GM12891 (cell line): Measurements from ENCODE around the gene TTC9.

Experiments
- DNase-seq: peaks from one replicate; pipeline ENCODE4 v3.0.0; 2011; ENCODE audit warnings: low spot score; ENCODE audit not compliant: insufficient read length
- FAIRE-seq: peaks from 2 replicates; lab custom pipeline; 2011; peaks lifted over from hg19 to GRCh38; lab: Jason Lieb, UNC
- PAX5 ChIP-seq: IDR thresholded peaks from 2 replicates; pipeline ENCODE4 v1.6.1; 2011; ENCODE audit warnings: low read length, moderate library complexity, mild to moderate bottlenecking; ENCODE audit not compliant: insufficient read depth, severe bottlenecking
- POLR2A ChIP-seq: IDR thresholded peaks from 2 replicates; pipeline ENCODE4 v1.6.1; 2011; ENCODE audit warnings: low read depth, low read length, control low read depth
- POLR2AphosphoS5 ChIP-seq: IDR thresholded peaks from 2 replicates; pipeline ENCODE4 v1.6.1; 2011; ENCODE audit warnings: low read depth, low read length, control low read depth
- POU2F2 ChIP-seq: IDR thresholded peaks from 2 replicates; pipeline ENCODE4 v1.6.1; 2011; ENCODE audit warnings: low read depth, mild to moderate bottlenecking, control low read depth, low read length, moderate library complexity
- SPI1 ChIP-seq: IDR thresholded peaks from 2 replicates; pipeline ENCODE4 v1.6.1; 2011; ENCODE audit warnings: low read depth, low read length, control low read depth
- TAF1 ChIP-seq: IDR thresholded peaks from 2 replicates; pipeline ENCODE4 v1.6.1; 2011; ENCODE audit warnings: low read depth, low read length, control low read depth

The TTC9 gene

GRCh38 chr14:70643967-70644366 lies 2.3 kb downstream of the TTC9 start:
- no peak for DNase-seq
- peak; percentile 41 for FAIRE-seq
- TF ChIP-seq POLR2AphosphoS5 = no peak
- TF ChIP-seq PAX5 = no peak
- TF ChIP-seq SPI1 = no peak
- no peak for TF ChIP-seq POLR2A
- TF ChIP-seq TAF1 = no peak
- no peak for TF ChIP-seq POU2F2

- no peak for FAIRE-seq
- DNase-seq = no peak
Observed at GRCh38 chr14:70645892-70646291, 4.2 kb downstream of the TTC9 start.

GRCh38 chr14:70646705-70647104 lies 5.0 kb downstream of the TTC9 start:
- TF ChIP-seq POU2F2 = no peak
- TF ChIP-seq POLR2A = no peak
- TF ChIP-seq TAF1 = no peak
- no peak for TF ChIP-seq POLR2AphosphoS5
- no peak for TF ChIP-seq PAX5
- no peak for TF ChIP-seq SPI1
- DNase-seq (no peak), FAIRE-seq (no peak)

More at GRCh38 chr14:70645892-70646291, 4.2 kb downstream of the TTC9 start:
- TF ChIP-seq PAX5 = no peak
- no peak for TF ChIP-seq POLR2A
- no peak for TF ChIP-seq POLR2AphosphoS5
- no peak for TF ChIP-seq SPI1
- TF ChIP-seq TAF1 = no peak
- no peak for TF ChIP-seq POU2F2

- FAIRE-seq (no peak), DNase-seq (no peak)
- TF ChIP-seq POLR2A = no peak
- TF ChIP-seq POLR2AphosphoS5 = no peak
- TF ChIP-seq PAX5 = no peak
- TF ChIP-seq SPI1 = no peak
- no peak for TF ChIP-seq POU2F2
- no peak for TF ChIP-seq TAF1
Observed at GRCh38 chr14:70648346-70648745, 6.6 kb downstream of the TTC9 start.

- FAIRE-seq = no peak
- DNase-seq = no peak
- TF ChIP-seq SPI1 (no peak), POU2F2 (no peak), TAF1 (no peak), PAX5 (no peak)
Observed at GRCh38 chr14:70649803-70650202, 8.1 kb downstream of the TTC9 start.

GRCh38 chr14:70651522-70651921 lies 9.8 kb downstream of the TTC9 start:
- DNase-seq = no peak
- peak; percentile 13 for FAIRE-seq
- TF ChIP-seq TAF1 (no peak), POLR2A (no peak), POLR2AphosphoS5 (no peak), SPI1 (no peak), POU2F2 (no peak), PAX5 (no peak)

GRCh38 chr14:70652871-70653270 lies 11.2 kb downstream of the TTC9 start:
- DNase-seq (no peak), FAIRE-seq (no peak)
- TF ChIP-seq POU2F2 (no peak), SPI1 (no peak), PAX5 (no peak), POLR2AphosphoS5 (no peak), TAF1 (no peak), POLR2A (no peak)

- DNase-seq (no peak), FAIRE-seq (no peak)
- TF ChIP-seq PAX5 (no peak), SPI1 (no peak), TAF1 (no peak)
Observed at GRCh38 chr14:70653662-70654061, 11.9 kb downstream of the TTC9 start.

GRCh38 chr14:70654632-70655031 lies 12.9 kb downstream of the TTC9 start:
- FAIRE-seq (peak; percentile 75), DNase-seq (no peak)
- no peak for TF ChIP-seq TAF1
- no peak for TF ChIP-seq POLR2A
- no peak for TF ChIP-seq POLR2AphosphoS5

- peak; percentile 96 for FAIRE-seq
- DNase-seq = peak; percentile 39
- TF ChIP-seq POU2F2 = peak; percentile 14; the same call in 1 of the 2 replicates
- TF ChIP-seq POLR2A = peak; percentile 32; the same call in 1 of the 2 replicates
- TF ChIP-seq PAX5 = peak; percentile 81
- TF ChIP-seq SPI1 = peak; percentile 63
- peak; percentile 46 for TF ChIP-seq POLR2AphosphoS5
- no peak for TF ChIP-seq TAF1
Observed at GRCh38 chr14:70655110-70655826, 13.6 kb downstream of the TTC9 start.
